Nephron (organoid): ENCODE measurements around the gene PLA2G5.
"Not testable (repeated sequence)": the region's sequence is repeated elsewhere in the genome, so short reads cannot be mapped to it uniquely, and the experiment has no call there.

Source experiments
- H3K27ac Mint-ChIP-seq, 3 experiments: 2 replicates each; pipeline ENCODE4 v1.8.0; 2020; ENCODE audit warnings: mixed read lengths in 3 of 3, mild to moderate bottlenecking in 2 of 3, moderate library complexity in 1 of 3
- H3K27me3 Mint-ChIP-seq: 2 replicates; pipeline ENCODE4 v1.8.0; 2021; ENCODE audit warnings: low read depth, mild to moderate bottlenecking, moderate library complexity, mixed read lengths
- H3K36me3 Mint-ChIP-seq: 2 replicates; pipeline ENCODE4 v1.8.0; 2020; ENCODE audit warnings: low read depth, mixed read lengths
- H3K4me1 Mint-ChIP-seq: 2 replicates; pipeline ENCODE4 v1.8.0; 2020; ENCODE audit warnings: mixed read lengths
- H3K4me3 Mint-ChIP-seq, 3 experiments: 2 replicates each; pipeline ENCODE4 v1.8.0; 2020; ENCODE audit warnings: mild to moderate bottlenecking in 3 of 3, mixed read lengths in 3 of 3, moderate library complexity in 2 of 3
- H3K9me3 Mint-ChIP-seq: 2 replicates; pipeline ENCODE4 v1.8.0; 2020; ENCODE audit warnings: mixed read lengths
- TF ChIP-seq, protein P1 (sequence below), 3 experiments: fragments of 200-600 bp; sonication (generic); IDR thresholded peaks; one replicate each; pipeline ENCODE4 v1.5.0; 2021; ENCODE audit warnings: antibody characterized with exemption in 3 of 3; ENCODE audit not compliant: unreplicated experiment in 3 of 3

Gene PLA2G5

GRCh38 chr1:20059847-20060246 is 10.1 kb upstream of the PLA2G5 start:
- Mint-ChIP-seq H3K36me3 (no peaks in the 10 kb centered on the region), H3K4me1 (no peaks in the 10 kb centered on the region), H3K27me3 (peaks cover 8% of the 10 kb centered on the region), H3K4me3 (no peak overlapping the region), H3K9me3 (no peaks in the 10 kb centered on the region), H3K27ac (no peak overlapping the region)
- TF ChIP-seq, protein P1, sequence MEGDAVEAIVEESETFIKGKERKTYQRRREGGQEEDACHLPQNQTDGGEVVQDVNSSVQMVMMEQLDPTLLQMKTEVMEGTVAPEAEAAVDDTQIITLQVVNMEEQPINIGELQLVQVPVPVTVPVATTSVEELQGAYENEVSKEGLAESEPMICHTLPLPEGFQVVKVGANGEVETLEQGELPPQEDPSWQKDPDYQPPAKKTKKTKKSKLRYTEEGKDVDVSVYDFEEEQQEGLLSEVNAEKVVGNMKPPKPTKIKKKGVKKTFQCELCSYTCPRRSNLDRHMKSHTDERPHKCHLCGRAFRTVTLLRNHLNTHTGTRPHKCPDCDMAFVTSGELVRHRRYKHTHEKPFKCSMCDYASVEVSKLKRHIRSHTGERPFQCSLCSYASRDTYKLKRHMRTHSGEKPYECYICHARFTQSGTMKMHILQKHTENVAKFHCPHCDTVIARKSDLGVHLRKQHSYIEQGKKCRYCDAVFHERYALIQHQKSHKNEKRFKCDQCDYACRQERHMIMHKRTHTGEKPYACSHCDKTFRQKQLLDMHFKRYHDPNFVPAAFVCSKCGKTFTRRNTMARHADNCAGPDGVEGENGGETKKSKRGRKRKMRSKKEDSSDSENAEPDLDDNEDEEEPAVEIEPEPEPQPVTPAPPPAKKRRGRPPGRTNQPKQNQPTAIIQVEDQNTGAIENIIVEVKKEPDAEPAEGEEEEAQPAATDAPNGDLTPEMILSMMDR (IDR thresholded peaks at IDR 0.05; ENCODE audit: unreplicated experiment in 3 of 3), result no peak

DNA sequence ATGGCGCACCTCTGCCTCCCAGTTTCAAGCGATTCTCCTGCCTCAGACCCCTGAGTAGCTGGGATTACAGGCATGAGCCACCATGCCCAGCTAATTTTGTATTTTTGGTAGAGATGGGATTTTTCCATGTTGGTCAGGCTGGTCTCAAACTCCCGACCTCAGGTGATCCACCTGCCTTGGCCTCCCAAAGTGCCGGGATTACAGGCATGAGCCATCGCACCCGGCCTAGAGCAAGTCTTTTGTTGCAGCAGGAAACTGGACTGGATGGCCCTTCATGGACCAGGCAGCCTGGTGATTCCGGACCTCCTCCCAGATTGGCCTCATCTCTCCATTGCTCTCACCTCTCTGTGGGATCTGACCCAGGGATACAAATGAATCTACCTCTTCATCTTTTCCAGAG is 9.2 kb upstream of the PLA2G5 start:
- not testable (repeated sequence) for H3K4me1 Mint-ChIP-seq, H3K9me3 Mint-ChIP-seq, H3K27ac Mint-ChIP-seq, H3K36me3 Mint-ChIP-seq, H3K4me3 Mint-ChIP-seq
- peaks cover 12% of the 10 kb centered on the region for H3K27me3 Mint-ChIP-seq

DNA sequence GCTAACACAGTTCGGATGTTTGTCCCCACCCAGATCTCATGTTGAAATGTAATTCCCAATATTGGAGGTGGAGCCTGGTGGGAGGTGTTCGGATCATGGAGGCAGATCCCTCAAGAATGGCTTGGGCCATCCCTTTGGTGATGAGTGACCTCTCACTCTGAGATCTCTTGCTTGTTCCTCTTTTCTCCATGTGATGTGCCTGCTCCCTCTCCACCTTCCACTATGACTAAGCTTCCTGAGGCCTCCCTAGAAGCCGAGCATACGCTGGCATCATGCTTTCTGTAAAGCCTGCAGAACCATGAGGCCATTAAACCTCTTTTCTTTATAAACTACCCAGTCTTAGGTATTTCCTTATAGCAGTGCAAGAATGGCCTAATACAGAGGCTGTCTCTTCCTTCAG is 8.1 kb upstream of the PLA2G5 start:
- Mint-ChIP-seq H3K36me3 (no peaks in the 10 kb centered on the region), H3K4me1 (no peaks in the 10 kb centered on the region), H3K4me3 (no peak overlapping the region), H3K9me3 (no peaks in the 10 kb centered on the region), H3K27ac (no peak overlapping the region), H3K27me3 (peaks cover 7% of the 10 kb centered on the region)
- TF ChIP-seq, protein P1 (IDR thresholded peaks at IDR 0.05; ENCODE audit: unreplicated experiment in 3 of 3), result no peak

- no peaks in the 10 kb centered on the region for H3K36me3 Mint-ChIP-seq
- H3K27me3 Mint-ChIP-seq, result peaks cover 7% of the 10 kb centered on the region
- H3K4me1 Mint-ChIP-seq, result no peaks in the 10 kb centered on the region
- H3K27ac Mint-ChIP-seq, result no peak overlapping the region
- no peak overlapping the region for H3K4me3 Mint-ChIP-seq
- H3K9me3 Mint-ChIP-seq, result no peaks in the 10 kb centered on the region
- TF ChIP-seq, protein P1 (IDR thresholded peaks at IDR 0.05; ENCODE audit: unreplicated experiment in 3 of 3), result no peak
Observed at GRCh38 chr1:20063861-20064292, 6.1 kb upstream of the PLA2G5 start.

GRCh38 chr1:20068722-20069121 is 1.3 kb upstream of the PLA2G5 start:
- TF ChIP-seq, protein P1 (IDR thresholded peaks at IDR 0.05; ENCODE audit: unreplicated experiment in 3 of 3), result no peak
- Mint-ChIP-seq H3K27me3 (peaks cover 8% of the 10 kb centered on the region), H3K4me3 (no peak overlapping the region), H3K9me3 (no peaks in the 10 kb centered on the region), H3K27ac (no peak overlapping the region), H3K36me3 (no peaks in the 10 kb centered on the region), H3K4me1 (no peaks in the 10 kb centered on the region)

DNA sequence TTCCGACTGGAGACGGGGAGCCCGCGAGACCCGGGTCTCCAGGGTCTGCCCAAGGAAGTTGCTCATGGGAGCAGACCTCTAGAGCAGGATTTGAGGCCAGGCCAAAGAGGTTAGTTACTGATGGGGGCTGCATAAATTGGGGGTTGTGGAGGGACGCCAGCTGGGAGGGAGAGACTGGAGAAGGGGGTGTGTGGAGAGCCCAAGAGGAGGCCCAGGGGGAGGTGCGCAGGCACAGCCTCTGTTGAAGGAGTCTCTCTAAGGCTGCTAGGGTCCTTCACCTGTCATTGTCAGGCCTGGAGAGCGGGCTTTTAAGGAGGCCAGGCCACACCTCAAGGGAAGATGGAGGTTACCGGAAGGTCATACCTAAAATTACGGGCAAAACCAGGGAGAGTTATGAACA is 363 bp downstream of the PLA2G5 start:
- H3K4me1 Mint-ChIP-seq, result no peaks in the 10 kb centered on the region
- H3K27me3 Mint-ChIP-seq, result peaks cover 16% of the 10 kb centered on the region
- TF ChIP-seq, protein P1 (IDR thresholded peaks at IDR 0.05; ENCODE audit: unreplicated experiment in 3 of 3), result no peak
- no peak overlapping the region for H3K27ac Mint-ChIP-seq
- H3K36me3 Mint-ChIP-seq, result no peaks in the 10 kb centered on the region
- no peaks in the 10 kb centered on the region for H3K9me3 Mint-ChIP-seq
- H3K4me3 Mint-ChIP-seq, result no peak overlapping the region
